ENCODE data around the gene CCT6B.

DNA sequence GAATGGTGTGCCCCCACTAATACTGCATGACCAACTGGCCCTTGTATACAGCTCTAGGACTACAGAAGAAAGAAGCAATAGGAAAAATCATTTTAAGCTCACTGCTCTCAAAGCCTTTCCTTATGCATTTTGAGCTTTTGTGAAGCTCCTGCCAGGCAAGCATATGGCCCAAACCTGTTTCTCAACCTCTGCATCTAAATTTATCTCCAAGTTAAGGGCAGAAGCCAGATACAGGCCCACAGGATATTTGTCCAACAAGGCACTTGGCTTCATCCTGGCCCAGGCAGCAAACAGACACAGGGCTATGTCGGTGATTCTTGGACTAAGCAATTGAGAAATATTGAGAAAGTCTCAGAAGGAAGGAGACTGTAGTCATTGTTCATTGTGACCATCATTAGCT is 43.9 kb downstream of the CCT6B start:
- no peak for TF ChIP-seq POLR2AphosphoS5 (IDR thresholded peaks at IDR 0.05; ENCODE audit: low read depth, low read length)
- TF ChIP-seq POLR2A (IDR thresholded peaks at IDR 0.05; ENCODE audit: low read depth, low read length), result no peak
